Cardiac fibroblast (primary cell): ENCODE data around the gene RNF208.

Experiments used
- DNase-seq, 2 donors: peaks; one replicate each; pipeline versions ENCODE4 v3.0.0 to v3.0.0-alpha.2; 2010; ENCODE audit warnings: low read depth in 2 of 2
- H3K4me3 ChIP-seq, 2 donors: replicated peaks in 1 of 2; 1 replicate in 1 of 2; 2 replicates in 1 of 2; pipeline ENCODE4 v1.5.1; 2011; ENCODE audit warnings: low read depth in 2 of 2, low read length in 2 of 2, mild to moderate bottlenecking in 2 of 2, moderate library complexity in 1 of 2
- CTCF ChIP-seq: IDR thresholded peaks from one replicate; pipeline ENCODE4 v1.5.1; 2011; ENCODE audit warnings: low read depth, mild to moderate bottlenecking, low read length, inconsistent platforms

The RNF208 gene, protein sequence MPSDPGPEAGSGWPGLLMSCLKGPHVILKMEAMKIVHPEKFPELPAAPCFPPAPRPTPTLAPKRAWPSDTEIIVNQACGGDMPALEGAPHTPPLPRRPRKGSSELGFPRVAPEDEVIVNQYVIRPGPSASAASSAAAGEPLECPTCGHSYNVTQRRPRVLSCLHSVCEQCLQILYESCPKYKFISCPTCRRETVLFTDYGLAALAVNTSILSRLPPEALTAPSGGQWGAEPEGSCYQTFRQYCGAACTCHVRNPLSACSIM

GRCh38 chr9:137222190-137223077, at the start of gene RNF208:
Gene RNF208, minus strand, starts transcription at chr9:137222240. Its CDS starts 1,028 bp downstream, at chr9:137221212.
- no peak for TF ChIP-seq CTCF
- peak within 1 kb of the TSS; percentile 37 to 48 for H3K4me3 ChIP-seq
- no peak for DNase-seq

DNA sequence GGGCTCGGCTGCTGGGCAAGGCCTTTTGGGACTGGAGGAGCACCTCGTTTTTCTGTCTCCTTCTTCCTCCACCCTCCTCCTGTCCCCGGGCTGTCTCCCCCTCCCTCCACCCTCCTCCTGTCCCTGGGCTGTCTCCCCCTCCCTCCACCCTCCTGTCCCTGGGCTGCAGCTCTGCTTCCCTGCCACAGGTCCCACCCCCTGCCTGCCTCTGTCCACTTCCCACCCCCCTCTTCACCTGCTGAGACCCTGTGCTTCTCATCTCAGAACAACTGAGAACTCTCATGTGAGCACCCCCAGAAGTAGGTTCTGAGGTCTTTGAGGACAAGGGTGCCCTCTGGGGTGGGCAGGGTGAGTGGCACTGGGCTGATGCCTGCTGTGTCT, 49.6 kb upstream of the RNF208 start:
- no peak for TF ChIP-seq CTCF
- DNase-seq, result no peak
- H3K4me3 ChIP-seq, result no peak overlapping the region

GRCh38 chr9:137270929-137271695, 49.1 kb upstream of the RNF208 start:
- TF ChIP-seq CTCF, result no peak
- DNase-seq, result peak in 1 of 2 donors; percentile 41
- H3K4me3 ChIP-seq, result no peak overlapping the region

GRCh38 chr9:137269231-137269772, 47.3 kb upstream of the RNF208 start:
- peak in 1 of 2 donors; percentile 60 for DNase-seq
- H3K4me3 ChIP-seq, result no peak overlapping the region
- no peak for TF ChIP-seq CTCF

DNA sequence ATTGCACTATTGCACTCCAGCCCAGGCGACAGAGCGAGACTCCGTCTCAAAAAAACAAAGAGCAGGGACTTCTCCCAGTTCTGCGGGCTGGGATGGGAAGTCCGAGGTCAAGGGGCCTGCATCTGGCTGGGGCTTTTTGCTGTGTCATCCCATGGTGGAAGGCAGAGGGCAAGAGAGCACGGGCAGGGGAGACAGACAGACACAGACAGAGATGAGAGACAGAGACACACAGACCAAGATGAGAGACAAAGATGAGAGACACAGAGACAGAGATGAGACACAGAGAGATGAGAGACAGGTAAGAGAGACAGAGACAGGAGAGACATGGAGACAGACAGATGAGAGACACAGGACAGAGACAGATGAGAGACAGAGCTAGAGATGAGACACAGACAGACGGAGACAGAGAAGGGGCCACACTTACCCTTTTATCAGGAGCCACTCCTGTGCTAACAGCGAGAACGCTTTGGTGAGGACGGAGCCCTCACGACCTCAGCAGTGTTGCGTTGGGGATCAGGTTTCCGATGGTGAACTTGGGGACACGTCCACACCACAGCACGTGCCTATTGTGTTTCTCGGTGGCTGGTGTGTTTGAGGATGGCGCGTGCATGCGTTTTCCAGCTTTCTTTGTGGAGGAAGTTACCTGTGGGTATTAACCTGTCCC, 46.6 kb upstream of the RNF208 start:
- TF ChIP-seq CTCF, result no peak
- peak in 1 of 2 donors; percentile 43 for DNase-seq
- H3K4me3 ChIP-seq, result no peak overlapping the region

GRCh38 chr9:137267933-137268355, 45.9 kb upstream of the RNF208 start:
- no peak overlapping the region for H3K4me3 ChIP-seq
- no peak for TF ChIP-seq CTCF
- peak in 1 of 2 donors; percentile 76 for DNase-seq
